ENCODE measurements around the gene MEF2B.
A peak's percentile ranks its signal among the peaks of the same experiment; 100 is the strongest.
"Not testable (repeated sequence)": the region's sequence is repeated elsewhere in the genome, so short reads cannot be mapped to it uniquely, and the experiment has no call there.

The MEF2B gene

GRCh38 chr19:19121371-19121770 lies 48.7 kb downstream of the MEF2B start:
- DNase-seq, result no peak

DNA sequence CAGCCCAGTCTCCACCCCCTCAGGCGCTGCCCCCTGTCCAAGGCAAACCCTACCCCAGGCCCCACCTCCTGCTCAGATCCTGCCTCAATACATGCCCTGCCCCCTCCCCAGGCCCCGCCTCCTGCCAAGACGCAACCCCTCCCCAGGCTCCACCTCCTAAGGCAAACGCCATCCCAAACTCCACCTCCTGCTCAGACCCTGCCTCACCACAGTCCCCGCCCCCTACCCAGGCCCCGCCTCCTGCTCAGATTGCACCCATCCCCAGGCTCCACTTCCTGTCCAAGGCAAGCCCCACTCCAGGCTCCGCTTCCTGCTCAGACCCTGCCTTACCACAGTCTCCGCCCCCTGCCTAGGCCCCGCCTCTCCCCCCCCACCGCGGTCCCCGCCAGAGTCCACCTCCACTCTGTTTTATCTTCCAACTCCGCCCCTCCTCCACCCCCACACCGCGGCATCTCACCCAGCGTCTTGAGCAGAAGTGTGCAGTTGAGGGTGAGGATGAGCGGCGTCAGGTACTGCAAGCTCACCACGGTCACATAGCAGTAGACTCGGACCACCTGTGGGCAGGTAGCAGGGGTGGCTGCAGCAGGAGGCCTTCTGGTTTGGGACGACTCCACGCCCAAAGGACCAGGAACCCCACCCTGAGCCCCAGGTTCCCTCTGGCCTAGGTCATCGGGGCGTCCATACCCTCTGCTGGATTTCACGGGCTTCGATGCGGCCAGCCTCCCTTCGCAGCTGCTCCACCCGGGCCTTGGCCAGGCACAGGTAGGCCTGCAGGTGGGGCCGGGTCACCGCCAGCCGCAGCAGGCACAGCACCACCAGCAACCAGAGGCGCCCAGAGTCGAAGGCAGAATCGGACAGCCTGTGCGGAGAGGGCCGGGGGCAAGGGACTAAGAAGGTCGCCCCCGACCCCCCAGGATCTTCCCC lies 49.5 kb downstream of the MEF2B start:
- no peak for DNase-seq

DNA sequence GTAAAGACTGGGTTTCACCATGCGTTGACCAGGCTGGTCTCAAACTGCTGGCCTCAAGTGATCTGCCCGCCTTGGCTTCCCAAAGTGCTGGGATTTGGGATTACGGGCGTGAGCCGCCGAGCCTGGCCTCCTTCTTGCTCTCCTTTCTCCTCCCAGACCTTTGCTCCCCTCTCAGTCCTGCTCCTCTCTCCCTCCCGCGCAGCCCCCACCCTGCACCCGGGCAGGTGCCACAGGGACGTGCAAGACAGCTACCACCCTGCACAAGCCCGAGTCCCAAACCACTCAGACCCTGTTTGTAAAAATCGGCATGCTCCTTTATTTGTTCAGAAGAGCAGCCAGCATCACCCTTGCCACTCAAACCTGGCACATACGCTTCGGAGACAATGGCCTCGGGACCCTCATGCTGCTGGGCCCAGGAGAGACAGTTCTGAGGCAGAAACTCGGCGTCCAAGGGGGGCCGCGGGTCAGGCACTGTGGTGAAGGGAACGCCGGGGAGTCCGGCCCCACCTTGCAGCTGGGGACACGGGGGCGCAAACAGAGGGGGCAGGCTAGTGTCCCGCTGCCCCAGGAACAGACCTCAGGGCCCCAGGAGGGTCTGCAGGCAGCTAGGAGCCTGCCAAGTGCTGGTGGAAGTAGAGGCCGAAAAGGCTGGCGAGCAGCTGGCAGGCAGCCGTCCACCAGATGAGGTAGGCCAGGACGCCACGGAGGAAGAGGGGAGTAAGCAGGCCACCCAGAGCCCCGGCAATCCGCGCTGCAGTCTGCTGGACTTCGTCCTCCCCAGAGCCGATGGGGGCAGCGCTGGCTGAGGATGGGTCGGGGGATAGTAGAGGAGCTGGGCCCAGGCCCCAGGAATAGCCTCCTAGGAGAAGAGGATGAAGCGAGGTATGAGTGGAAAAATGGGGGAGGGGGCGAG lies 50.5 kb downstream of the MEF2B start:
- DNase-seq, result no peak

- peak; percentile 16 to 42 for DNase-seq
Measured at GRCh38 chr19:19115954-19116353, 54.1 kb downstream of the MEF2B start.

GRCh38 chr19:19113040-19113626 lies 56.9 kb downstream of the MEF2B start:
- DNase-seq, result no peak

DNA sequence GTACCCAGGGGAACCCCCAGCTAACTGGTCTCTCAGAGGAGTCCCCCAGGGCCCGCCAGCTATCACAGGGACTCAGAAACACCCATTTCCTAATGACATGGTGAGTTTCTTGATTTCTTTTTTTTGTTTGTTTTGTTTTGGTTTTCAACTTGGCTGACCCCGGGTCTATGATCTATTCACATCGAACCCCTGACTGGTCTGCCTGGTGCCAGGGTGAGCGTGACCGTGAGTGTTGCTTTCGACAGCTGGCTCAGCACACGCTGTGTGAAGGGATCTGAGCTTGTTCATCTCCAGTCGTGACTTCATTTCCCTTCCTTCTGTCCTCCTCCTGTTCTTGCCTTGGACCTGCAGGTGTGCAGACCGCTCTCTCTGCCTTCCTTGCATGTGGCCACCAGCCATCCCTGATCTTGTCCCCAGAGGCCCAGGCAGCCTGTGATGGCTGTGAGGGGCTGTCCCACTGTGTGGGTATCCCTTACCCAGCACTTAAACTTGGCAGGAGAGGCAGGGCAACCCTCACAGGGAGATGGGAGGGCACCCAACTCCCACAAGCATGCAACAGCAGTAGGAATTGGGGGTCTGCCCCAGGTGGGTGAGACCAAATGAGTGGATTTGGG lies 58.0 kb downstream of the MEF2B start:
- no peak for DNase-seq

DNA sequence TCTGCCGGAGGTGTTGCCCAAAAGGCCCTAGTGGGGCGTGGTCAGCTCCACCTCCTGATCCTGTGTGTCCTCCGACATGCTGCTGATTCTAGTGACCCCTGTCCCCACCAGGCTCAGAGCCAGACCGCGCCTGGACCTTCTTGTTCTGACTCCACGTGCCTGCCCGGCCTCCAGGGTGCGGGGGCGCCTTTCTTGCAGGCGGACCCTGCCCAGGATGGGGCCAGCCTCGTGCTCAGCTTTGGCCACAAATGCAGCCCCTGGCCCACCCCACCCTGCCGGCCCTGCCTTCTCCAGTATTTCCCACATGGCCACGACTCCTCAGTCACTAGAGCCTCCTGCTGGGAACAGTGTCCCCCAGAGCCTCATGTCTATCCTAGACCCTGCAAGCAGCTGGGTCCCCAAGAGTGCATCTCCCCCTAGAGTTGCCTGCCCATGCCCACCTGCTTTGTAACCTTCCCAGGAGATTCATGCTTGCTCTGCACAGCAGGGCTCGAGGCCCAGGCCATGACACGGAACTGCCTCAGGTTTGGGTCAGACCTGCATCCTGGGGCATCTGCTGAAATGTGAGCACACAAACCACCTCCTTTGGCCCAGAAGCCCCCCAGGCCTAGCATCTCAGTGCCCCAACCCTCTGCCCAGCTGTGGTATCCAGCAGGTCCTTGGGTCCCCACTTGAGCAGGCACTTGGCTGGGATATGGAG lies 58.8 kb downstream of the MEF2B start:
- no peak for DNase-seq

- no peak for DNase-seq
Measured at GRCh38 chr19:19110410-19111135, 59.5 kb downstream of the MEF2B start.

GRCh38 chr19:19109601-19110000 lies 60.5 kb downstream of the MEF2B start:
- no peak for DNase-seq

DNA sequence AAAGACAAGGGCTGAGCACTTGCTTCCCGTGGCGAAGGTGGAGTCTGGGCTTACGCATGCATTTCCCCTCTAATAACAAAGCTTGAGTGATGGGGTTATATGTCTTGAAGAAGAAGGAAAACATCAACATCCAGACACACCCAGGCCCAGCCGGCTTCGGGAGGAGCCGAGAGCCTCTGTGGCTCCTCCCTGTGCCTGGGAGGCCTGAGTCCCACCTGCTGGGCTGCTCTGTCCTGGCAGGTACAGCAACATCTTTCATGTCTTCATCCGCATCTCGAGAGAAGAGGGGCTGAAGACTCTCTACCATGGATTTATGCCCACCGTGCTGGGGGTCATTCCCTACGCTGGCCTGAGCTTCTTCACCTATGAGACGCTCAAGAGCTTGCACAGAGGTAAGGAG lies 62.4 kb downstream of the MEF2B start:
- no peak for DNase-seq

DNA sequence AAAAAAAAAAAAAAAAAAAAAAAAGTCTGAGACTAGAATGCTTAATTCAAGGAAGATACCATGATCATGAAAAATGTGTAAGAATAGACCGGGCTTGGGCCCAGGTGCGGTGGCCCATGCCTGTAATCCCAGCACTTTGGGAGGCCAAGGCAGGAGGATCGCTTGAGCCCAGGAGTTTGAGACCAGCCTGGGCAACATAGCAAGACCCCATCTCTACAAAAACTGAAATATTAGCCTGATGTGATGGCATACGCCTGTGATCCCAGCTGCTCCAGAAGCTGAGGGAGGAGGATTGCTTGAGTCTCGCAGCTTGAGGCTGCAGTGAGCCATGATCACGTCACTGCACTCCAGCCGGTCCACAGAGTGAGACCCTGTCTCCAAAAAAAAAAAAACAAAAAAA lies 63.1 kb downstream of the MEF2B start:
- DNase-seq, result not testable (repeated sequence)

GRCh38 chr19:19106056-19106551 lies 64.0 kb downstream of the MEF2B start:
- peak in 1 of 2 experiments; percentile 48 for DNase-seq

DNA sequence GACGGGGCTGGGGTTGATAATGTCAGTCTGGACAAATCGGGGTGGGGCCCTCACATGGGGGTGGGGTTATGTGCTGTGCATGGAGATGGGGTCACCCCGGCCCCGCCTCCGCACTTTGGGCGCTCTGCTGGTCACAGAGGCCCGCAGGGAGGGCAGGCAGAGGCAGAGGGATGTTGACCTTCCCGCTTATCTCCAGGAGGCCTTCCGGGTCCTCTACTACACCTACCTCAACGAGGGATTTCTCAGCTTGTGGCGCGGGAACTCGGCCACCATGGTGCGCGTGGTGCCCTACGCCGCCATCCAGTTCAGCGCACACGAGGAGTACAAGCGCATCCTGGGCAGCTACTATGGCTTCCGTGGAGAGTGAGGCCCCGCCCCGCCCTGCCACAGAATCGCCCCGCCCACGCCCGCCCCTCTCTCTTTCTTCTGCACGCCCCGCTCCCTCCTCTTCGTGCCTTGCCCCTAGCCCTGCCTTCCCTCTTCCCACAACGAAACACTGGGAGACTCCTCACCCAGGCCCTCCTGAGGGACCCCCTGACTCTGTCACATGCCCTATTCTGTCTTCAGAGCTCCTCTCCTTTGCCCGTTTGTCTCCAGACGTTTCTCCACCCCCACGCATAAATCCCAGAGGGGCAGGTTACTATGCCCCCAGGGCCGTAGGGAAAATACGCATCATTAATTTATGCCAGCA lies 64.6 kb downstream of the MEF2B start:
- DNase-seq, result peak; percentile 65 to 86

- DNase-seq, result no peak
Measured at GRCh38 chr19:19103167-19103566, 66.9 kb downstream of the MEF2B start.

DNA sequence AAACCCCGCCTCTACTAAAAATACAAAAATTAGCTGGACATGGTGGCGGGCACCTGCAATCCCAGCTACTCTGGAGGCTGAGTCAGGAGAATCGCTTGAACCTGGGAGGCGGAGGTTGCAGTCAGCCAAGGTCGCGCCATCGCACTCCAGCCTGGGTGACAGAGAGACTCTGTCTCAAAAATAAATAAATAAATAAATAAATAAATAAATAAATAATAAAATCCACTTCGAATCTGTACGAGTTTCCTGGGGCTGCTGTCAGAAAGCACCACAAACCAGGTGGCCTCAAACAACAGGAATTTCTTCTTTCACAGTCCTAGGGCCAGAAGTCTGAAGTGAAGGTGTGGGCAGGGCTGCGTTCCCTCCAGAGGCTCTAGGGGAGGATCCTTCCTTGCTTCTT lies 67.5 kb downstream of the MEF2B start:
- DNase-seq, result not testable (repeated sequence)

DNA sequence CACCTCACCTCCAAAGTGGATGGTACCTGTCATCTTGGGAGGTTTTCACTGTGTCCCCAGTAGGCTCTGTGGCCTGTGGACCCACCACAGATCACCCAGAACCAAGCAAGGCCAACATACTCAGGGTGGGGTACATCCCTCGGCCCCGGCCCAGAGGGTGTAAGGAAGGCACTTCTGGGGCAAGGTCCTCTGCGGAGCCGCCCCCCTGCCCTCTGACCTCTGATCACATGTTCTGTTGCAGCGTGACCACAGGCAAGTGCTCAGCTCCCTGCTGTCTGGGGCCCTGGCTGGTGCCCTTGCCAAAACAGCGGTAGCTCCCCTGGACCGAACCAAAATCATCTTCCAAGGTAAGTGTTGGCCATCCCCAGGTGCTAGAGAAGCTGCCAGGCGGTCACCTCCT lies 68.5 kb downstream of the MEF2B start:
- no peak for DNase-seq

DNA sequence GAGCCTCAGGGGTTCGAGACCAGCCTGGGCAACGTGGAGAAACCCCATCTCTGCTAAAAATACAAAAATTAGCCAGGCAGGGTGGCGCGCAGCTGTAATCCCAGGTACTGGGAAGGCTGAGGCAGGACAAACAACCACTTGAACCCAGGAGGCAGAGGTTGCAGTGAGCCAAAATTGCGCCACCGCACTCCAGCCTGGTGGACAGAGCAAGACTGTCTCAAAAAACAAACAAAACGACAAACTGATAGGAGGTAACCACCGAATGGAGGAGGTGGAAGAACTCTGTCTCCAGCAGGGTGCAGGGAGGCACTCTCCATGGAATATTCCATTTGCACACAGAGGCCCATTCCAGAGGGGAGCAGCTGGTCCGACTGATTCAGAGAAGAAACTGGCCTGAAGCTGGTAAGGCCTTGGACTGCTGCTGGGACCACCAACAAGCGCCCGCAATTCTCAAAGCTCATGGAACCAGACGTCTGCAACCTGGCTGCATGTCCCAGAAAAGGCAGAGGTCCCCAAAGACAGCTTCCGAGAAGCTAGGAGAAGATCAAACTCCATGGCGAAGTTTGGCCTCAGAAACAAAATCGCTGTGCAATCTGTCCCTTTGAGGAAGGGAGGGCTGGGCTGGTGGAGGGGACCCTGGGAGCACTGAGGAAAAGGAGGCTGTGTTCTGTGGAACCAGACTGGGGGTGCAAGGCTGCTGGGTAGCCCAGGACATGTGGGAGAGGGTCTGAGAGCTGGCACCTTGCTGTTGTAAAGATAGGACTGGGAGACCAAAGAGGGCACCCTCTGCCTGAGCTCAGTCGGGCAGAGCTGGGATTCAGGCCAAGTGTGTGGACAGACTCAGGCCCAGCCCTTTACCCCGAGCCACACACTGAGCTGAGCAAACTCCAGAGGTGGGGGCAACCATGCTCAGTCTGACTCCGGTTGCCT lies 71.1 kb downstream of the MEF2B start:
- DNase-seq, result no peak

- DNase-seq, result no peak
Measured at GRCh38 chr19:19098084-19098702, 71.9 kb downstream of the MEF2B start.
